Measurements from ENCODE around the gene IDH1. TPM values are rescaled to one million over a fixed set of nuclear protein-coding genes. Genes with fewer than 3 reads are reported as not detected.

Gene IDH1
- total and polyA plus RNA-seq, 2 donors from 2014 or later, result 53.1 to 95.7 TPM

DNA sequence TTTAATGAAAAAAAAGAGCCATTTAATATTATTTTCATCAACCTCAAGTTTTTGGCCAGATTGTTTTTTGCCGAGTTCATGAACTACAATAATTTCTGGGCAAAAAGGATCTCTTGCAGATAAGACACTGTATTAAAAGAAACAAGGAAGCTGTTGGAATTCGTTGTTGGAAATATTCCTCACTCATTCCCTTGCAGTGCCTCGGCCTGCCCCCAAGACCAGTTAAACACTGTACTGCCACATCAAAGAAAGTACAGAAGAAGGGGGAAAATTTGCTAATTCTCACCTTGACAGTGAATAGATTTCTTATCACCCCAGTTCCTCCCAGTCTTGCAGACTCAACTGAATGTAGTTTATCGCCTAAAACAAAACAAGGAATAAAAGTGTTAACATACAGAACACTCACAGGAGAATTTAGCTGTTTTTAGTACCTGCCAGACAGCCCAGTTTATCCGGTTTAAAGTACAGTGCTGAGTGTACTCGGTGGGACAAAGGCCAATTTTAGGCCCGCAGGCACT, 1.2 kb downstream of the IDH1 start:
- H3K36me3 ChIP-seq (ENCODE audit: control insufficient read depth in 2 of 3, insufficient read depth in 3 of 3, low read length in 3 of 3), result peaks cover 0 to 19% (median 6%) of the 10 kb centered on the region in 3 donors
- no peaks in the 10 kb centered on the region for H3K27me3 ChIP-seq (ENCODE audit: control insufficient read depth, insufficient read depth, low read length)
- FAIRE-seq (no peak), DNase-seq (no peak)
- H3K4me3 ChIP-seq (ENCODE audit: low read length in 3 of 3), result peak overlapping the region; percentile 93 to 99 (median 97)
- H3K9ac ChIP-seq (ENCODE audit: low read length in 3 of 3), result peak overlapping the region in 2 of 3 donors; percentile 41 to 73
- H3K4me1 ChIP-seq (ENCODE audit: control insufficient read depth in 2 of 3, insufficient read depth in 2 of 3, low read depth in 1 of 3, low read length in 3 of 3), result peaks cover 3 to 14% (median 4%) of the 10 kb centered on the region in 3 donors
- H3K27ac ChIP-seq (ENCODE audit: low read depth in 2 of 2, low read length in 2 of 2), result peak overlapping the region; percentile 71 to 83
- no peaks in the 10 kb centered on the region for H3K9me3 ChIP-seq (ENCODE audit: control insufficient read depth in 2 of 3, insufficient read depth in 1 of 3, low read length in 3 of 3)
- intact Hi-C loops (cut with DNase I), result no loop called here
- TF ChIP-seq CTCF (IDR thresholded peaks at IDR 0.05; ENCODE audit: borderline replicate concordance, extremely low read depth, insufficient read depth), result no peak

DNA sequence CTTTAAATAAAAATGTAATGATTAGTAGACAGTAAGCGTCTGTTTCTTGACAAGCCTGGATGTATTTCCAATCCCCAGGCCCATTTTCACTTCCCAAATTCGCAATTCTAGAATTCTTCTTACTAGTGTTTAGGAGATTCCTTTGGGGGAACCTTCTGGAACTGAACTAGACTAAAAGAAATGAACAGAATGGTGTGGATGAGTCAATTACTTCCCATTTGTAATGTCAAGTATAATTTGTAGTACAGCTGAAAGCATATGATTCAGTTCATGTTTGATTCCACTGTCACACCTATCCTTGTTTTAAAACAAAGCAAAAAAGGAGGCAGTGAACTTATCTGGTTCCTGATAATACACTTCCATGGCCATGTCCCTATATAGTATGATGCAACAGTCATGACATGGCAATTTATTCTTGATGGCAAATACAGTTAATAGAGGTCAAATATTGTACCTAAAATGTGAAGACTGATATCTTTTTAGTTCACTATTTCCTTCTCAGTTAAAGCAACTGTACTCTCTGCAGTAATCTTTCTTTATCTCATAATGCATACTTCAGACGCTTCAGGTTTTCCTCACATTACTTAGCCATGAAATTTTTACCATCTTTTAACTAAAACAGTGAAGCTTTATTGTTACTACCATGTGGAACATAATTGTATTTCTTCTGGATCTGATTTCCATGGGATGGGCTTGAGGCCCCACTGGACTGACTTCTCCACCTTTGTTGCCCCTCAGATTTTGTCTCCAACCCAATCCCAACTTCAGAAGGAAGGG, 2.0 kb downstream of the IDH1 start:
- intact Hi-C loops (cut with DNase I), result no loop called here
- DNase-seq (no peak), FAIRE-seq (no peak)
- peak overlapping the region in 1 of 3 donors; percentile 73 for H3K9ac ChIP-seq (ENCODE audit: low read length in 3 of 3)
- H3K4me1 ChIP-seq (ENCODE audit: control insufficient read depth in 2 of 3, insufficient read depth in 2 of 3, low read depth in 1 of 3, low read length in 3 of 3), result peaks cover 3 to 14% (median 4%) of the 10 kb centered on the region in 3 donors
- TF ChIP-seq CTCF (IDR thresholded peaks at IDR 0.05; ENCODE audit: borderline replicate concordance, extremely low read depth, insufficient read depth), result no peak
- peaks cover 4 to 26% (median 9%) of the 10 kb centered on the region in 3 donors for H3K36me3 ChIP-seq (ENCODE audit: control insufficient read depth in 2 of 3, insufficient read depth in 3 of 3, low read length in 3 of 3)
- peak overlapping the region in 2 of 3 donors; percentile 93 to 99 for H3K4me3 ChIP-seq (ENCODE audit: low read length in 3 of 3)
- H3K9me3 ChIP-seq (ENCODE audit: control insufficient read depth in 2 of 3, insufficient read depth in 1 of 3, low read length in 3 of 3), result no peaks in the 10 kb centered on the region
- no peaks in the 10 kb centered on the region for H3K27me3 ChIP-seq (ENCODE audit: control insufficient read depth, insufficient read depth, low read length)
- H3K27ac ChIP-seq (ENCODE audit: low read depth in 2 of 2, low read length in 2 of 2), result peak overlapping the region; percentile 41 to 83

GRCh38 chr2:208251098-208251497, 3.8 kb downstream of the IDH1 start:
- Histone ChIP-seq H3K4me3 (ENCODE audit: low read length in 3 of 3) (no peak overlapping the region), H3K9ac (ENCODE audit: low read length in 3 of 3) (no peak overlapping the region), H3K27me3 (ENCODE audit: control insufficient read depth, insufficient read depth, low read length) (no peaks in the 10 kb centered on the region), H3K9me3 (ENCODE audit: control insufficient read depth in 2 of 3, insufficient read depth in 1 of 3, low read length in 3 of 3) (no peaks in the 10 kb centered on the region), H3K4me1 (ENCODE audit: control insufficient read depth in 2 of 3, insufficient read depth in 2 of 3, low read depth in 1 of 3, low read length in 3 of 3) (peaks cover 3 to 17% (median 4%) of the 10 kb centered on the region in 3 donors), H3K27ac (ENCODE audit: low read depth in 2 of 2, low read length in 2 of 2) (no peak overlapping the region), H3K36me3 (ENCODE audit: control insufficient read depth in 2 of 3, insufficient read depth in 3 of 3, low read length in 3 of 3) (peaks cover 4 to 33% (median 9%) of the 10 kb centered on the region in 3 donors)
- intact Hi-C loops (cut with DNase I), result no loop called here
- no peak for FAIRE-seq
- DNase-seq, result no peak
- no peak for TF ChIP-seq CTCF (IDR thresholded peaks at IDR 0.05; ENCODE audit: borderline replicate concordance, extremely low read depth, insufficient read depth)

Data from kidney (tissue), 14 donors.